ENCODE data around the gene CDK8.
"Not testable (repeated sequence)": the region's sequence is repeated elsewhere in the genome, so short reads cannot be mapped to it uniquely, and the experiment has no call there.

CDK8 gene

DNA sequence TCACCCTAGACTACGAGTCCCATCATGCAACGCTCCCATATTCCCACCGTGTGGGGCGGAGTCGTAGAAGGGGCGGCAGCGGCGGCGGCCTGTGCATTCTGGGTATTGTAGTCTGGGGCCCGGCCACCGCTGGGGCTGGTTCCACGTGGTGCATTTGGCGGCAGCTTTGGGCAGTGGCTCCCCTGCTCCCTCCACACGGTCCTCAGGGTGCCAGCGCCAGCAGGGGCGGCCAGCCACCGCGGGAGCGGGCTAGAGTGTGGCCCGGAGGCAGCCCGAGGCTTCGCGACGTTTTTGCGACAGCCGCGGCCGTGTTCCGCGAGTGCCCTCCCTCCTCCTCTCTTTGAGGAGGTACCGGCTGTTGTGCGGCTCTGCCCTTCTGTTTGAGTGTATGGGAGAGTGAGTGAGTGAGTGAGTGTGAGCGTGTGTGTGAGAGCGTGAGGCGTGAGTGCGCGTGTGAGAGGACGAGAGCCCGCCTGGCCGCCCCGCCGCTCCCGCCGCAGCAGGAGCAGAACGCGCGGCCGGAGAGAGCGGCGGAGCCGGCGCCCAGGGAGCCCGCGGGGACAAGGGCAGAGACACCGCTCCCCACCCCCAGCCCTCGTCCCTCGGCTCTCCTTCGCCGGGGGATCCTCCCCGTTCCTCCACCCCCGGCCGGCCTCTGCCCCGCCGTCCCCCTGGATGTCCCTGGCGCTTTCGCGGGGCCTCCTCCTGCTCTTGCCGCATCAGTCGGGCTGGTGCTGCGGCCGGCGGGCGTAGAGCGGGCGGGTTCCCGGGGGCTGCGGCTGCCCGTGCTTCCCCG lies at the start of gene CDK8:
CDK8 (plus strand) TSS at position 343 of the 796 bp plus-strand sequence. CDS start 513 bp downstream, outside the sequence.
- peak; percentile 93 for DNase-seq

GRCh38 chr13:26208287-26208686 lies 45.6 kb upstream of the CDK8 start:
- no peak for DNase-seq

- no peak for DNase-seq
Observed at GRCh38 chr13:26213345-26213744, 40.6 kb upstream of the CDK8 start.

DNA sequence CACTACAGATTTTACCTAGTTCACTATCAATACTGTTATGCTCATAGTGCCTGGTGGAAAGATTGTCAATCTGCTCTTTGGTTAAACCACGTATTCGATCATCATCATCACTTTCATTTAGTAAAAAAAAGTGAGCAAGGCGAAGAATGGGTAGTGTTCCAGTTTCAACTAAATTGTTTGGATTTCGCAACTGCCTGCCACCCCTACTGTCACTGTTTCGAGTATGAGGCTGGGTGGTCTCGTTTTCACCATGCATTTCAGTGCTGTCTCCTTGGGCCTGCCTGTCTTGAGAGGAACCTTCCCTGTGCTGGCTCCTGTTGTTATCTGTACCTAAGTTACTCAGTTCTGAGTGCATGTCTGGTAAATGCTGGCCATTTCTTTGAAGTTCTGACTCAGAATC lies 39.9 kb upstream of the CDK8 start:
- DNase-seq: no peak

GRCh38 chr13:26216042-26216441 lies 37.9 kb upstream of the CDK8 start:
- DNase-seq: no peak

DNA sequence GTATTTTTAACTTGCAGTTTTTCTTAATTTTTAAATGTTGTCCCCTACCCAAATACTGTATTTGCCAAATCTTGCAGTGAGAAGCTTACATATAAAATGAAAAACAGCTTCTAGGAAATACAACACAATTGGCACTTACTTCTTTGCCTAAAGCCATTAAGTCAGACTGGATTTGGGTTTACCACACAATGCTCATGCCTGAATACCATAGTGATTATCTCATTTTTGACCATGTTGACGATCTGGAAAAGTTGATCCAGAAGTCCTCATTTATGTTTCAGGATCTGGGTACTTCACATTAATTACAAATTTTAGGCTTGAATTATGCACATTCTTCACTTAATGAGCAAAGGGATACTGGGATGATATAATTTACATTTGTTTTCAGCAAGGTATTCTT lies 34.2 kb upstream of the CDK8 start:
- no peak for DNase-seq

- DNase-seq: no peak
Observed at GRCh38 chr13:26220575-26220974, 33.4 kb upstream of the CDK8 start.

- no peak for DNase-seq
Observed at GRCh38 chr13:26221399-26221720, 32.6 kb upstream of the CDK8 start.

GRCh38 chr13:26221721-26222519 lies 32.0 kb upstream of the CDK8 start, which contains the start of gene RNF6:
Gene RNF6 (minus strand): TSS chr13:26222314. CDS start chr13:26219649, 2,665 bp downstream.
- peak; percentile 85 for DNase-seq

DNA sequence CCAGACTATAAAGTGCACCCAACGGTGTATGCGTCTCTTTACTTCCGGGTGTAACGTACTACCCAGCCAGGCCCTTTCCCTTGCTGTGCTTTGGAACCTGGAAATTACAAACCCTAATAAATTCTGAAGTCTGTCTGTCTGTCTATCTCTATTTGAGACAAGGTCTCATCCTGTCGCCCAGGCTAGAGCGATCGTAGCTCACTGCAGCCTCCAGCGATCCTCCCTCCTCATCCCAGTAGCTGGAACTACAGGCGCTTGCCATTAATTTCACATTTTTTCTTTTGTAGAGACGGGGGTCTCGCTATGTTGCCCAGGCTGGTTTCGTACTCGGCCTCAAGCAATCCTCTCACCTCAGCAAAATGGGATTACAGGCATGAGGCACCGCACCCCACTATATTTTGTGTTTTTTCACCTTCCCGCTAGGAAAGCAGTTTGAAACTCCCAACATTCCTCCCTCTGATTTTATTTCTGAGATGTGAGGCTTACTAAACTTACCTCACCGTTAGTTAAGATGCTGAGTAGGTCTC lies 31.3 kb upstream of the CDK8 start:
- DNase-seq: no peak

GRCh38 chr13:26225896-26226617 lies 27.9 kb upstream of the CDK8 start:
- DNase-seq: no peak

DNA sequence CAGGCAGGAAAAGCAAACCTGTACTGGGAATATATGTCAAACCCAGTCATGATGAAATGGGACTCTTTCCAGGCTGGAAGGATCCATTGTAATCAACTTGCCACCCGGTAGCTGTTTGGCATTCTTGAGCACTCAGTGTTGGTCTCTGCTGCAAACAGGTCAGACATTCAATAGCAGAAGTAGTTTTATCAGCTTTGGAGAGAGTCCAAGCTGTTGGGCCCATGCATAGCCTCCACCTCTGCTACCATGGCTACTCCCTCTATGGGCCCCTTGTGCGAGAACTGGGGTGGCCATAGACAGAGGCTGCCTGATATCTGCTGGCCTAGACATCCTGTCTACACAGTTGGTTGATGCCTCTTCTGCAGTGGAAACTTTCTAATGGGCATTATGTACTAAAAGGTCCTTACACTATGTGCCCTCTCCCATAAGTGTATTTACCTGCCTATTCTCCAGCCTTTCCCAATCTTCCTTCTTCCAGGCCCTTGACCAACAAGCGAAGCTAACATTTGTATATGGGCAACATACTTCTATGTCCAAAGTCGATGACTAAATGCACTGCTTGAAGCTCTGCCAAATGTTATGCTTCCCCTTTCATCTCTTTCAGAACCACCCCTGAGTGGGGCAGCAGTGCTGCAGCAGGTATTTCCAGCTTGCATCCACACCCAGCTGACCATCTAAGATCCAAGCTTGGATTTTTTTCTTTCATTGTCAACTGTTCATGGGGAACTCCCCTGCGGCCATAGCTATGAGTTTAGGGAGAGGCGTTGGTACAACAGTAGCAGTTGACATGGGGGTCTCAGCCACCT lies 26.6 kb upstream of the CDK8 start:
- DNase-seq: no peak

DNA sequence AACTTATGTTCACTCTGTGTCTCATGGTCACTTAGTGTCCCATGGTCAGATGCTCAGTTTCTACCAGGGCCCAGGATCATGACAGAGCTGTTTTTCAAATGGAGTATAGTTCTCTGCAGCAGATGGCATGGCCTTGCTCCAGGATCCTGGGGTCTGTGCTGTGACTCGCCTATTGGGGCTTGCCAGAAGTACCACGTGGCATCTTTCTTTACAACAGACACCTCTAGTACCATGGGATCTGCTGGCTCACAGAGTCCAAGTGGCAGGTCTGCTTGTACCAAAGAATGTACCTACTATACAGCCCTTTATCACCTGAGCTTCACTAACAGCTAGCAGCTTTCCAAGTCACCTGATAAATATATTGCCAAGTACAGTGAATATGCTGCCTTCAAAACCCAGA lies 25.8 kb upstream of the CDK8 start:
- no peak for DNase-seq

DNA sequence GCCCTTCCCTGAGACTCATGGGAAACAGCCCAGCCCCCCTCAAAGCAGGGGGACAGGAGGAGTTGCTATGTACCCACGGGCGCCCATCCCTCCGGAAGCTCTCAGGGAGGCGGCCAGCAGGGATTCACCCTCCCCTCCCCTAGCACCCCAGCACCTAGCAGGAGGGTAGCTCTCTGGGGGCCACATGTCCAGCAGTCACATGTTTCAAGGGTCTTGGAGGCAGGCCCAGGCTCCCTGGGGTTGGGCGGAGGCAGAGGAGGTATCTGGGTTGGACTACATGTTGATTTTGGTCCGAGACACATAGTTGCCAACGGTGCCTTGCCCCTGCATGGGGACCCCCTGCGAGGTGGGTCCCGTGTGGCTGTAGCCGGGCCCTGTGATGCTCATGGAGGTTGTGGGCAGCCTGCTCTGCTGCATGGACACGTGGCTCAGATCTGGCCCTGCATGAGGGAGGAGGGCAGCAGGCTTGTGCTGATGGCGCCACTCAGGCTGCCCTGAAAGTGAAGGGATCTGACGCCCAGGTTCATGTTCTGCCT lies 24.8 kb upstream of the CDK8 start:
- DNase-seq: no peak

DNA sequence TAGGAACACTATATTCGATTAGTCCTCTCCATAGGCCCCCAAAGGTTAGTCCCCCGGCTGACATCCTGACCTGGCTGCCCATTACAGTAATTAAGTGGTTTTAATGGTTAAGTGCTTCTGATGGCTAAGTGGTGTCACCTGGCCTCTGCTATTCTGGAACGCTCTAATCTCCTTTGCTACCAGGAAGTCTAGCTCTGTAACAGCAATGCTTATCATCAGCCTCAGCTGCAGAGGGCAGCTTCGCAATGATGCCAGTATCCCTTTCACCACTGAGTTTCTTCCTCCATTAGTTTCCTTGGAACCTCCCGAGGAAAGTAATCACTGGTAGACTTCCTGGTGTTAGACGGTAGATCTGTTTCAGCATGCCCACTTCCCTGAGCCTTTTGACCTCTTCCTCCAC lies 23.2 kb upstream of the CDK8 start:
- DNase-seq: no peak

GRCh38 chr13:26236296-26236695 lies 17.6 kb upstream of the CDK8 start:
- no peak for DNase-seq

GRCh38 chr13:26246154-26246553 lies 7.8 kb upstream of the CDK8 start:
- DNase-seq: no peak

GRCh38 chr13:26247011-26247410 lies 6.9 kb upstream of the CDK8 start:
- DNase-seq: no peak

DNA sequence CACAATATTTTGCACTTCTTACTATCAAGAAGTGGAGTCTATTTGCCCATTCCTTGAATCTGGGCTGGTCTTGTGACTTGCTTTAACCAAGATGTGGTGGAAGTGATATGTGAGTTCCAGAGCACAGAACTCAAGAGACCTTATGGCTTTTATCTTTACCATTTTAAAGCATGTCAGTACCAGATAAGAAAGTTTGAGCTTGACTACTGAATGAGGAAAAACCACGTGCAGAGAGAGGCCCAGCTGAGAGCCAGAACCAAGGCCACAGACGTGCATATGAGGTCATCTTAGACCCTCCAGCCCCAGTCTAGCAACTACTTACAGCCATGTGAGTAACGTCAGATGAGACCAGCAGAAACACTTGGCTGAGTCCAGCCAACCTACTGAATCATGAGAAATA lies 6.3 kb upstream of the CDK8 start:
- DNase-seq: no peak

- DNase-seq: no peak
Observed at GRCh38 chr13:26249551-26249950, 4.4 kb upstream of the CDK8 start.

DNA sequence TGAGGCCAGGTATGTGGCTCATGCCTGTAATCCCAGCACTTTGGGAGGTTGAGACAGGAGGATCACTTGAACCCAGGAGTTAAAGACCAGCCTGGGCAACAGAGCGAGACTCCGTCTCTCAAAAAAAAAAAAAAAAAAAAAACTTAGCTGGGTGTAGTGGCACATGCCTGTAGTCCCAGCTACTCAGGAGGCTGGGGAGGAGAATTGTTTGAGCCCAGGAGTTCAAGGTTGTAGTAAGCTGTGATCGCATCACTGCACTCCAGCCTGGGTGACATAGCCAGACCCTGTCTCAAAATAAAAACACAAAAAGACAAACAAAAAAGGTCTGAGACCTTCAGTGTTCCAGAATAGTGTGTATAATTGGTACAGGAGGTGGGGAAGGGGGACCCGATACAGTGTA lies 1.9 kb upstream of the CDK8 start:
- not testable (repeated sequence) for DNase-seq

GRCh38 chr13:26253262-26253786 lies 605 bp upstream of the CDK8 start:
- DNase-seq: no peak

Measured in NK-92 treated with Interleukin-12 subunit alpha and Interleukin-12 subunit beta, amount 100 ng/mL, for 24 hours (cell line).